Uterus (tissue), 4 donors: ENCODE measurements around the gene SVOP. TPM values are rescaled to one million over a fixed set of nuclear protein-coding genes. Genes with fewer than 3 reads are reported as not detected.

ENCODE experiments used
- DNase-seq, 2 donors: peaks; one replicate each; pipeline ENCODE4 v3.0.0-alpha.2; 2019 to 2020
- H3K27ac ChIP-seq, 2 donors: fragments of 200-600 bp; sonication (generic); 1 replicate in 1 of 2; 2 replicates in 1 of 2; pipeline ENCODE4 v1.5.1; 2016 to 2018
- H3K27me3 ChIP-seq, 2 donors: fragments of 200-600 bp; sonication (generic); one replicate each; pipeline ENCODE4 v1.5.1; 2018 to 2019; ENCODE audit warnings: control low read depth in 1 of 2
- H3K36me3 ChIP-seq, 2 donors: fragments of 200-600 bp; sonication (generic); one replicate each; pipeline ENCODE4 v1.5.1; 2019; ENCODE audit warnings: control low read depth in 1 of 2
- H3K4me1 ChIP-seq, 2 donors: fragments of 200-600 bp; sonication (generic); one replicate each; pipeline ENCODE4 v1.5.1; 2018 to 2019; ENCODE audit warnings: control low read depth in 1 of 2
- H3K4me3 ChIP-seq, 2 donors: fragments of 200-600 bp; sonication (generic); 1 replicate in 1 of 2; 2 replicates in 1 of 2; pipeline ENCODE4 v1.5.1; 2018 to 2019; ENCODE audit warnings: mild to moderate bottlenecking in 1 of 2
- H3K9me3 ChIP-seq, 2 donors: fragments of 200-600 bp; sonication (generic); one replicate each; pipeline ENCODE4 v1.5.1; 2019; ENCODE audit warnings: control low read depth in 1 of 2
- CTCF ChIP-seq, 4 experiments: fragments of 200-600 bp in 2 of 4; fragments of 450-650 bp in 2 of 4; sonication (generic) in 2 of 4; IDR thresholded peaks; one replicate each; pipeline ENCODE4 v1.5.1; 2016 to 2019; ENCODE audit warnings: antibody characterized with exemption in 4 of 4, mild to moderate bottlenecking in 2 of 4, moderate library complexity in 1 of 4
- POLR2A ChIP-seq, 2 donors: fragments of 450-650 bp; IDR thresholded peaks; one replicate each; pipeline ENCODE4 v1.6.1; 2016; ENCODE audit warnings: antibody characterized with exemption in 2 of 2, mild to moderate bottlenecking in 1 of 2, moderate library complexity in 1 of 2
- intact Hi-C: fragments of 100-400 bp; cut with DNase I; formaldehyde crosslinking; loops from one replicate; pipeline ENCODE4 v1.15.1; 2023; ENCODE audit warnings: low total_unique reads
- total RNA-seq, 4 donors: library from RNA; depleted of rRNA in 3 of 4; stranded (reverse); fragments of >200 nt in 3 of 4; gene quantifications; one replicate each; pipeline versions ENCODE4 v1.1.0 to v1.2.4, GENCODE V29; 2014 to 2023
- donor health status: DM: yes; HTN: yes; CAD: no.

SVOP gene
- total RNA-seq, 4 donors from 2014 or later = 0.14 TPM; not detected in 3

- H3K36me3 ChIP-seq = no peaks in the 10 kb centered on the region
- intact Hi-C loops = no loop called here
- no peak for DNase-seq
- no peaks in the 10 kb centered on the region for H3K27me3 ChIP-seq
- no peaks in the 10 kb centered on the region for H3K9me3 ChIP-seq
- H3K27ac ChIP-seq = no peak overlapping the region
- TF ChIP-seq CTCF (IDR thresholded peaks at IDR 0.05) (no peak), POLR2A (IDR thresholded peaks at IDR 0.05) (no peak)
- no peak overlapping the region for H3K4me3 ChIP-seq
- no peaks in the 10 kb centered on the region for H3K4me1 ChIP-seq
Observed at GRCh38 chr12:108965886-108966285, 55.0 kb downstream of the SVOP start.

- Histone ChIP-seq H3K36me3 (no peaks in the 10 kb centered on the region), H3K9me3 (no peaks in the 10 kb centered on the region), H3K4me1 (no peaks in the 10 kb centered on the region), H3K27me3 (no peaks in the 10 kb centered on the region), H3K4me3 (no peak overlapping the region), H3K27ac (no peak overlapping the region)
- TF ChIP-seq POLR2A (IDR thresholded peaks at IDR 0.05) (no peak), CTCF (IDR thresholded peaks at IDR 0.05) (no peak)
- DNase-seq = no peak
- intact Hi-C loops = no loop called here
Observed at GRCh38 chr12:108964371-108965352, 56.2 kb downstream of the SVOP start.

- no peak for DNase-seq
- H3K9me3 ChIP-seq = no peaks in the 10 kb centered on the region
- intact Hi-C loops = no loop called here
- no peaks in the 10 kb centered on the region for H3K36me3 ChIP-seq
- no peak overlapping the region for H3K4me3 ChIP-seq
- H3K27me3 ChIP-seq = no peaks in the 10 kb centered on the region
- no peak for TF ChIP-seq POLR2A (IDR thresholded peaks at IDR 0.05)
- TF ChIP-seq CTCF (IDR thresholded peaks at IDR 0.05) = no peak
- no peaks in the 10 kb centered on the region for H3K4me1 ChIP-seq
- H3K27ac ChIP-seq = no peak overlapping the region
Observed at GRCh38 chr12:108962256-108962655, 58.6 kb downstream of the SVOP start.

GRCh38 chr12:108959748-108960655 is 60.9 kb downstream of the SVOP start:
- no peak for DNase-seq
- H3K27ac ChIP-seq = no peak overlapping the region
- H3K36me3 ChIP-seq = no peaks in the 10 kb centered on the region
- TF ChIP-seq CTCF (IDR thresholded peaks at IDR 0.05) (no peak), POLR2A (IDR thresholded peaks at IDR 0.05) (no peak)
- intact Hi-C loops = no loop called here
- H3K9me3 ChIP-seq = no peaks in the 10 kb centered on the region
- no peak overlapping the region for H3K4me3 ChIP-seq
- H3K4me1 ChIP-seq = no peaks in the 10 kb centered on the region
- H3K27me3 ChIP-seq = no peaks in the 10 kb centered on the region
